ENCODE data around the gene MCRIP2. TPM values are rescaled to one million over a fixed set of nuclear protein-coding genes. Genes with fewer than 3 reads are reported as not detected.

The MCRIP2 gene
- total RNA-seq, 1 donor from 2014 or later = 205 TPM

- intact Hi-C loops (cut with DNase I) = no loop called here
- DNase-seq = no peak
- ATAC-seq (ENCODE audit: poor library complexity) = no peak
Measured at GRCh38 chr16:674968-675883, 33.6 kb downstream of the MCRIP2 start, which contains the start of gene RHBDL1. RHBDL1 (plus strand) TSS chr16:675671; CDS start chr16:675791, 120 bp downstream.

DNA sequence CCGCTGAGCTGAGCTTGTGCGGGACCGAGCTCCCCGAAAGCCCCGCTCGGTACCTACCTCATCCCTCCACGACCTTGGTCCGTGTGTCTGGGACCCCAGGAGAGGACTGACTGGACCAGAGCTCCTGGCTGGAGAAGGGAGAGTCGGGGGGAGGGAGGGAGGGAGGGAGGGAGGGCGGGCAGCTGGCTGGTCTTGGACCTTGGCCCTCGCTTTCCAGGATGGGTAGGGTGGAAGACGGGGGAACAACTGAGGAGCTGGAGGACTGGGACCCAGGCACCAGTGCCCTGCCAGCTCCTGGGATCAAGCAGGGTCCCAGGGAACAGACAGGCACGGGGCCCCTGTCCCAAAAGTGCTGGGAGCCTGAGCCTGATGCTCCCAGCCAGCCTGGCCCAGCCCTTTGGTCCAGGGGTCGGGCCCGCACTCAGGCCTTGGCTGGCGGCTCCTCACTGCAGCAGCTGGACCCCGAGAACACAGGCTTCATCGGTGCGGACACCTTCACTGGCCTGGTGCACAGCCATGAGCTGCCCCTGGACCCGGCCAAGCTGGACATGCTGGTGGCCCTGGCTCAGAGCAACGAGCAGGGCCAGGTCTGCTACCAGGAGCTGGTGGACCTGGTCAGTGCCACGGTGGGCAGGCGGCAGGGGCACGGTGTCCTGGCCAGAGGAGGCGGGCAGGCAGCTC is 34.4 kb downstream of the MCRIP2 start:
- intact Hi-C loops (cut with DNase I) = no loop called here
- DNase-seq = no peak
- no peak for ATAC-seq (ENCODE audit: poor library complexity)

- no peak for DNase-seq
- intact Hi-C loops (cut with DNase I) = no loop called here
- ATAC-seq (ENCODE audit: poor library complexity) = no peak
Measured at GRCh38 chr16:676565-676902, 34.9 kb downstream of the MCRIP2 start.

- ATAC-seq (ENCODE audit: poor library complexity) (no peak), DNase-seq (no peak)
- intact Hi-C loops (cut with DNase I) = no loop called here
Measured at GRCh38 chr16:676913-677312, 35.3 kb downstream of the MCRIP2 start.

GRCh38 chr16:677316-678190 is 35.9 kb downstream of the MCRIP2 start:
- ATAC-seq (ENCODE audit: poor library complexity) (no peak), DNase-seq (no peak)
- intact Hi-C loops (cut with DNase I) = no loop called here

DNA sequence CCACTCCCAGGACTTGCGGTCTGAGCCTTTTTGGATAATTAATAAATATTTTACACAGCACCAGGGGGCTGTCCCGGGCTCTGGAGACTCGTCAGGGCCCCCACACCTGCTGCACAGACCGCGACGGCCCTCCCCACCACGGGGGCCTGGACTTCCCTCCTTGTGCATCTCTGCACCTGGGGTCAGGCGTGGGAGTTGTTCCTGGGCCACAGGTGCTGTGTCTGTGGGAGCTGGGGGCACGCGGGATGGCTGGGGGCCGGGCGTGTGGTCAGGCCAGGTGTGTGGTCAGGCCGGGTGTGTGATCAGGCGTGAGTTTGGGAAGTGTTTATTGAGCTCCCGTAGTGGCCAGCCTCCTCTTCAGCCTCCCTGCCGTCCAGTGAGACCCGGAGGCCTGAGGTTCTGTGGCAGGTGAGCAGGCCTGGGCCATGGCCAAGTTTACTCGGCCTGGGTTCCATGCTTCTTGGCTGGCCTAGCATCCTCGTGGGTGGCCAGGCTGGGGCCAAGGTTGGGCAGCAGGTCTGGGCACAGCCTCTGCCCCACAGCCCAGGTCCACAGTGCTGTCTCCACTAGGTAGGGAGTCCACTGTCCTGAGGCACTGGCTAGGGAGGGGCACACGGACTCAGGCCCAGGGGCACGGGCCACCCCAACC is 36.7 kb downstream of the MCRIP2 start:
- ATAC-seq (ENCODE audit: poor library complexity) (no peak), DNase-seq (no peak)
- intact Hi-C loops (cut with DNase I) = no loop called here

- DNase-seq = peak; percentile 85
- intact Hi-C loops (cut with DNase I) = no loop called here
- ATAC-seq (ENCODE audit: poor library complexity) = peak; percentile 45
Measured at GRCh38 chr16:678858-679813, 37.5 kb downstream of the MCRIP2 start.

DNA sequence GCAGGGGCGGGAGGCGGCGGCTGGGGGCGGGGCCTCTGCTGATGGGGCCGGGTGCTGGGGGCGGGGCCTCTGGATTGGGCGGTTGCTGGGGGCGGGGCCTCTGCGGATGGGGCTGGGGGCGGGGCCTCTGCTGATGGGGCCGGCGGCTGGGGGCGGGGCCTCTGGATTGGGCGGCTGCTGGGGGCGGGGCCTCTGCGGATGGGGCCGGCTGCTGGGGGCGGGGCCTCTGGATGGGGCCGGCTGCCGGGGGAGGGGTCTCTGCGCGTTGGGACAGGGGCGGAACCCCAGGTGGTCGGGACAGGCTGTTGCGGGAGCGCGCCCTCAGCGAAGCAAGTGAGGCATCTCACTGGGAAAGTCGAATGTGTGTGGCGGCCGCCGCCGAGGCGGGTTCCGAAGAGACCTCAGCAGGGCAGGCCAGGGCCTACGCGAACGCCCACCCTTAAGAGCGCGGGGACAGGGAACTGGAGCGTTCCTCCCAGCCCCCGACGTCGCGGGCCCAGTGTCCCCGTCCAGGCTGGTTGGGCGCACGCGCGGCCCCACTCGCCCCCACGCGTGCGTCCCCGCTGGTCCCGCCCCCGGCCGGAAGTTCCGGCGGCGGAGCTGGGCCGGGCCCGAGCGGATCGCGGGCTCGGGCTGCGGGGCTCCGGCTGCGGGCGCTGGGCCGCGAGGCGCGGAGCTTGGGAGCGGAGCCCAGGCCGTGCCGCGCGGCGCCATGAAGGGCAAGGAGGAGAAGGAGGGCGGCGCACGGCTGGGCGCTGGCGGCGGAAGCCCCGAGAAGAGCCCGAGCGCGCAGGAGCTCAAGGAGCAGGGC is 38.4 kb downstream of the MCRIP2 start, which contains the start of gene STUB1:
Gene STUB1, plus strand, starts transcription at position 597 of the 811 bp plus-strand sequence. Its CDS starts 116 bp downstream, at position 713.
- ATAC-seq (ENCODE audit: poor library complexity) = peak; percentile 77
- intact Hi-C loops (cut with DNase I) = no loop called here
- DNase-seq = peak; percentile 91

GRCh38 chr16:680625-680945 is 39.0 kb downstream of the MCRIP2 start:
- DNase-seq (no peak), ATAC-seq (ENCODE audit: poor library complexity) (no peak)
- intact Hi-C loops (cut with DNase I) = no loop called here

DNA sequence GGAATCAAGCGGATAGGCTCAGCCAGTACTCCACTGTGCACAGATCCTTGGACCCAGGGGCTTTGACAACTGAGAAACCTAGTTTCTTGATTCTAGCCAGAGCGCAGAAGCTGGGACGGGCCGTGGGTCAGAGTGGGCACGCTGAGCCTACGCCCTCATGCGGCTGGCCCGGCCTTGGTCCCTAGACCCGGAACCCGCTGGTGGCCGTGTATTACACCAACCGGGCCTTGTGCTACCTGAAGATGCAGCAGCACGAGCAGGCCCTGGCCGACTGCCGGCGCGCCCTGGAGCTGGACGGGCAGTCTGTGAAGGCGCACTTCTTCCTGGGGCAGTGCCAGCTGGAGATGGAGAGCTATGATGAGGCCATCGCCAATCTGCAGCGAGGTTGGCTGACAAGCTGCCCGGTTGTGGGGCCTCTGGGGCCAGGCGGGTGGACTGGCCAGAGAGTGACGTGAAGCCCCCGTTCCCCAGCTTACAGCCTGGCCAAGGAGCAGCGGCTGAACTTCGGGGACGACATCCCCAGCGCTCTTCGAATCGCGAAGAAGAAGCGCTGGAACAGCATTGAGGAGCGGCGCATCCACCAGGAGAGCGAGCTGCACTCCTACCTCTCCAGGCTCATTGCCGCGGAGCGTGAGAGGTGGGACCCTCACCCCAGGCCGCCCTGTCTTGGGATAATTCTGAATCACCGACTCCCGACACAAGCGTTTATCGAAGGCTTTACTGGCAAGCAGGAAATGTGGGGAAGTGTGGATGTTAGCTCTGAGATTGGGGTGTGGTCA is 39.5 kb downstream of the MCRIP2 start:
- ATAC-seq (ENCODE audit: poor library complexity) (no peak), DNase-seq (peak; percentile 72)
- intact Hi-C loops (cut with DNase I) = no loop called here

GRCh38 chr16:681746-682427 is 40.3 kb downstream of the MCRIP2 start:
- DNase-seq = no peak
- intact Hi-C loops (cut with DNase I) = no loop called here
- ATAC-seq (ENCODE audit: poor library complexity) = no peak

- DNase-seq = no peak
- intact Hi-C loops (cut with DNase I) = no loop called here
- ATAC-seq (ENCODE audit: poor library complexity) = no peak
Measured at GRCh38 chr16:682493-683395, 41.1 kb downstream of the MCRIP2 start.

GRCh38 chr16:683396-684070 is 41.9 kb downstream of the MCRIP2 start:
- DNase-seq = no peak
- intact Hi-C loops (cut with DNase I) = no loop called here
- ATAC-seq (ENCODE audit: poor library complexity) = no peak
